Femur (tissue), 1 donor: ENCODE data around the gene BTN1A1.
"Not testable (repeated sequence)": the region's sequence is repeated elsewhere in the genome, so short reads cannot be mapped to it uniquely, and the experiment has no call there.

Source experiments
- DNase-seq: peaks from one replicate; pipeline ENCODE4 v3.0.0-alpha.2; 2017

Gene BTN1A1

DNA sequence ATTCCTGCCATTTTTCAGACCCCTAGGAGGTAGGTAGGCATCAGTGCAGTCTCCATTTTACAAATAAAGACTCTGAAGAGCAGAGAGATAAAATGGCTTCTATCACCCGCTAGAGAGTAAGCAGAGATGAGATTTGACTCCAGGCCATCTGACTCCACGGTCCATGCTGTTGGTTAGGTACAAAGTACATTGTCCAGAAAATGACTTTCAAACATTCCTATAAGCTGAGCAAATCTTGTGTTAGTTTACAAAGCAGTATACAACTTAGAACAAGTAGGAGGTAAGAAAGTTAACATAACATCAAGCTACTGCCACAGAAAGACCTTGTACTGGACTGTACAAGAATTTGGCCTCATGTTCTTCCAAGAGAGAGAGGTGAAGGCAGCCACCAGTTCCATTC lies 14.9 kb downstream of the BTN1A1 start:
- DNase-seq, result no peak

DNA sequence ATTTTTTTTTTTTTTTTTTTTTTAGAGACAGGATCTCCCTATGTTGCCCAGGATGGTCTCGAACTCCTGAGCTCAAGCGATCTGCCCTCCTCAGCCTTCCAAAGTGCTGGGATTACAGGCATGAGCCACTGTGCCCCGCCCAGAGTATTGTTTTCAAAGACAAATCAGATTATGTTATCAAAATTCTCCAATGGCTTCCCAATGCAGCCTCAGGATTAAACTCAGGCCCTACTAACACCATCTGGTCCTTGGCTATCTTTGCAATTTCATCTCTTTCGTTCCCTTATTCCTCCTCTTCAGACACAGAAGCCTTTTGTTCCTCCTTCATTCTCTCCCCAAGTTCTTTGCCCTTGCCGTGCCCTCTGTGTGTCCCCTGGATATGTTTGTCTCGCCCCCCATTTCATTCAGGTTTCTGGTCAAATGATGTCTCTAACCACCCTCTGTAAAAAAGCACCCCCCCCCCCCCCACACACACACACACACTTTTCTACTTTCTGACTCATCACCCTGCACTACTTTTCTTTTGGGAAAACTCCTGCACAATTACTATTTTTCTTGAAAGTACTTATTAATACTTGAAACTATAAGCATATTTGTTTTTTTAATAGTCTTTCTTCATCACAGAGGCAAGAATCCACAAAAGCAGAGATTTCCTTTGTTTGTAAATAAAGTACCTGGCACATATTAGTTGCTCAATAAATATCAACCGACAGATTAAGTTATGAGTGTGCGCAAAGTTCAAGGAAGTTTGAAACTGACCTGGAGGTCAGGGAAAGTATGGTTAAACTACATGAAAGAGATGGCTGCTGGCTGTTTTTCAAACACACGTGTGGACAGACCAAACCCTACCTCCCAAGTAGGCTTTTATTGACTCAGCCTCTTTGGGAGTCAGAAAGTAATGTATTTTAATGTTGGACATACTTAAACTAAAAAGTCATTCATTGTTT lies 16.7 kb downstream of the BTN1A1 start:
- DNase-seq, result no peak

DNA sequence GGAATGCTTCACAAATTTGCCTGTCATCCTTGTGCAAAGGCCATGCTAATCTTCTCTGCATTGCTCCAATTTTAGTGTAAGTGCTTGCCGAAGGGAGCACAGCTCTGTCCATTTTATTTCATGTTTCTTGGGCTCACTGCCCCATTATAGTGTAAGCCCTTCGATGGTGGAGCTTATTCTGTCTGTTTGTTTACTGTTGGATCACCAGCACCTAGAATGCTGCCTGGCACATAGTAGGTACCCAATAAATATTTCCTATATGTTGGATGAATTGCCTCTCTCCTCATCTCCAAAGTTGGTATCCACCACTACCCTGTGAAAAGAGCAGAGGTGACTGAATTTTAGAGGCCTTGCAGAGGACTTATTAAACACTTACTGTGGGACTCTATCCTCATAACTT lies 19.3 kb downstream of the BTN1A1 start:
- no peak for DNase-seq

DNA sequence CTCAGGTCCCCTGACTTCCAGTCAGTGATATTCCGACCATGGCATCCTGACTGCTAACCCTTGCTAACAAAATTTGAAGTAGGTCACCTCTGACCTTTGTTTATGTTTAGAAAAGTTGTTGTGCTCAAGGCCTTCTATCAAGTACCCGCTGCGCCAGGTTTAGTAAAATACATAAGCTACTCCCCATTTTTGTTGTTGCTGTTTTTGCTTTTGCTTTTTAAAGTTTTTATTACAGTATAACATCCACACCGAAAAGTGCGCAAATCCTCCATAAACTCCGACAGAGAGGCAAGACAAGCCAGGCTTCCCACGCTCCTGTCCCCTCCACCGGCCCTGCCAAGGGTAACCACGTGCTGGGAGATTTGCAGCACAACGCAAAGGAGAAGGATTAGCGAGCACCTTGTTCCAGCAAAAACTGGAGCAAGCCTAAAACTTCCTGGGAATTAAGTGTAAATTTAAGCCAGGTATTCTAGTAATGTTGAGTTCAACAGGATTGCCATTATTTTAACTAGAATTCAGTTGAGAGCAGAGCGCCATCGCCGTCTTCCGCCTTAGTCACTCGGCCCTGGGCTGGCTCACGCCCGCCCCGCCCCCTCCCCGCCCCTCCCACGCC lies 20.2 kb downstream of the BTN1A1 start:
- DNase-seq, result no peak

DNA sequence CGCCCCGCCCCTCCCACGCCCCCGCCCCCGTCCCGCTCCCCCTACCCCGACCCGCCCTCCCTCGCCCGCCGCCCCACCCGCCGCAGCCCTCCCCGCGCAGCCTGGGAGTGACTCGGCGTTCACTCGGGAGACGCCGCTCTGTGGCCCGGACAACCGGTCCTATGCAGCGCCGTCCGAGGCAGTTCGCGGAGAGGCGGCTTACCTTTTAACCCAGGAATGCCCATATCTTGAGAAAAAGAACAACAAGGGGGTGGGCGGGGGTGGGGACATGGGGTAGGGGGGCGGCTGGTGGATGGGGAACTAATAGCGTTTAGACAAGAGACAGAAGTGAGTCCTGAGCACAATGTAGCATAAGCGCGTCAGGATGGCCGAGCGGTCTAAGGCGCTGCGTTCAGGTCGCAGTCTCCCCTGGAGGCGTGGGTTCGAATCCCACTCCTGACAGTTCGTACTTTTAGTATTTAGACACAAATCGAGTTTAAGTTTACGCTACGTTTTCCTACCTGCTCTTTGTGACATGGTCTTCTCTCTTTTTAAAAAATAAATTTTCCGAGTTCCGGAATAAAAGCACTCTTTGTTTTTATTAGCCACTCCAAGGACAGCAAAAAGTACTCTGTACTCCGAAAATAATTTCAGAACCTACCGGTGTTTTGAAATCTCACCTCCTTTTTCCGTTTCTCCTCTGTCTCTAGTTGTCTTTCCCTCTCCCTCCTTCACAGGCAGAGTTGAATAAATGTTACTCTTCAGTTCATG lies 20.9 kb downstream of the BTN1A1 start:
- peak; percentile 93 for DNase-seq

DNA sequence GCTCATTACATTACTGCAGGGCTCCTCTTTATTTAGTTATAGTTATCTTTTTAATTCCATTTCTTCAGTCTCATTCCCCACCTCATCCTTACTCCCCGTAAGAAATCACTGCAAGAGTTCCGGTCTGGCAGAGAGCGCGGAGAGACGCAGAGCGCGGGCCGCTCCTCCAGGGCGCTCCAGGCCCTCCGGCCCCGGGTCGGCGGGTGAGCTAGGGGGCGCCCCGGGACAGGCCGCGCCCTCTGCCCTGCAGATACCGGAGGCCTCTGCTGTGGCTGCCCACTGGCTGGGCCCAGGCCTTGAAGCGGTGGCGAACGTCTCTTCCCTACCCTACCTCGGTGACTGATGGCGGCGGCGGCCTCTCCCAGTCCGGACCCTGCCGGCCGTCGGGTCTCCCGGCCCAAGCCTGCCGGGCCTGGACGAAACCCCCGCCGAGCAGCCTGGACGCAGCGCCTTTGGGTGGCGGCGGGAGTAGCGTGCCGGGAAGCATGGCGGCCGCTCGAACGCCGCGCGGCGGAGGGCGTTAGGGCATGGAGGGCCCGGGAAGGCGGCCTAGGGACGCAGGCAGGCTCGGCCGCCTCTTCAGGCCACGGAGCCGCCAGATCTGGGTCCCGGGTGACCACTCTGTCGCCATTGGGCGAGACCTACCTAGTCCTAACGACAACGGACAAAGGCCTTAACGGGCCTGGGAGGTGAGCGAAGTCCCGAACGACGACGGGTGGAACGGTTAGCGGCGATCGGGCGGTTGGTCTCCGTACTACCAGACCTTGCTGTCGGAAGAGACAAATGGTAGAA lies 21.7 kb downstream of the BTN1A1 start:
- peak; percentile 90 for DNase-seq

DNA sequence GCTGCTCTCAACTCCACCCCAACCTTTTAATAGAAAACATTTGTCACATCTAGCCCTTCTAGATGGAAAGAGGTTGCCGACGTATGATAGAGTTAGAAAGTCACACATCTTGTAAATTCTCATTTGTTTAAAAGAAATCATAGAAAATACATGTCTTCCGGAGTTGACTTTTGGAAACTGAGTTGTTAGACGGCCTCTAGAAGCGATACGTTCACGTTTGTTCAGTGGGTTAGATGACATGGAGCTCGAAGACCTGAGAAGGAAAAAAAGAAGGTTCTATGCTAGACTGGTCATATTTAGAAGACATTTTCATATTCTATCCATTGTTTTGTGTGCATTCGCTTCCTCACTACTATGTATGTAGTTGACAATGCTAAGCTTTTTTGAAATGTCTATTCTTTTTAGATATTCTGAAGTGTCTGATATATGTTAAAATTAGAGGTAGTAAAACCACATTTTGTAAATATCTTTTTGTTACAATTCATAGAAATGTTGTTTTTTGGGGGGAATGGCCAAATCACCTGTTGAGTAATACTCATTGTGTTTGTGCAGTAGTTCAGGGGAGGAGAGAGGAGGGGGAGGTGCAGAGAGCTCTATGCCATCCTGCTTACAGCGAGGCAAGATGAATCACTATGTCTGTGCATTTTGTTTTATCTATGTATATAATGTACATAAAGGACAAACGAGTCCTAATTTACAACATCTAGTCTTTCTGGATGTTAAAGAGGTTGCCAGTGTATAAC lies 22.6 kb downstream of the BTN1A1 start:
- not testable (repeated sequence) for DNase-seq

DNA sequence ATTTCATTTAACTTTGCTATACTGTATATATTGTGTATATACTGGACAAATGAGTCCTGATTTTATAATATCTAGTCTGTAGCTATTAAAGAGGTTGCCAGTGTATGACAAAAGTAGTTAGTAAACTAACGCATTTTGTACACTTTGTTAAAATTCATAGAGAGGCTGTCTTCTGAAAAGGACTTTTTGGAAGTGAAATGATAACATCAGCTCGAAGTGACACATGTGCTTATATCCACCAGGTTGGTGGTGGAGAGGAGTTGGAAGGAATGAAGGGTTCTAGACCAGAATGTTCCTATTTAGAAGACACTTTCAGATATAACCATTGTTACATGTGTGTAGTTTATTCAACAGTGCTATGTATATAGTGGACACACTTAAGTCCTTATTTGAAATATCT lies 24.2 kb downstream of the BTN1A1 start:
- not testable (repeated sequence) for DNase-seq

DNA sequence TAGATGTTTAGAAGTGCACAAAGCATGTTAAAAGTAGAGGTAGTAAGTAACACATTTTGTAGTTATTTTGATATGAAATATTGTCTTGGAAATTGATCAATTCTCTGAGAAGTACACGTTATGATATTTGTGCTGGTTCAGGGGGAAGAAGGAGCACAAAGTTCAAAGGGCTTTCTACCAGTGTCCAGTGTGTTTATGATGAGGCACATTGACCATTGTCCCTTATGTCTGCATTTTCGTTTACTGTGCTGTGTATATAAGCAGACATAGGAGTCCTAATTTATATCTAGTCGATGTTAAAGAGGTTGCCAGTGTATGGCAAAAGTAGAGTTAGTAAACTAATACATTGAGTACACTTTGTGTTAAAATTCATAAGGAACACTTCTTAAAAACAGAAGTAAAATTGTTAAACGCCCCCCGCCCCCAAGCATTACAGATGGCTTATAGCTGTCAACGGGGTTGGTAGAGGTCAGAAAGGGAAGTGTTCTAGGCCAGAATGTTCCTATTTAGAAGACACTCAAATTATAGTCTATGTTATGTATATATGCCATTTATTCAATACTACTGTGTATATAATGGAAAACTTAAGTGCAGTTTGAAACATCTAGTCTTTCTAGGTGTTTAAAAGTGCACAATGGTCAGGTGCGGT lies 24.7 kb downstream of the BTN1A1 start:
- no peak for DNase-seq

DNA sequence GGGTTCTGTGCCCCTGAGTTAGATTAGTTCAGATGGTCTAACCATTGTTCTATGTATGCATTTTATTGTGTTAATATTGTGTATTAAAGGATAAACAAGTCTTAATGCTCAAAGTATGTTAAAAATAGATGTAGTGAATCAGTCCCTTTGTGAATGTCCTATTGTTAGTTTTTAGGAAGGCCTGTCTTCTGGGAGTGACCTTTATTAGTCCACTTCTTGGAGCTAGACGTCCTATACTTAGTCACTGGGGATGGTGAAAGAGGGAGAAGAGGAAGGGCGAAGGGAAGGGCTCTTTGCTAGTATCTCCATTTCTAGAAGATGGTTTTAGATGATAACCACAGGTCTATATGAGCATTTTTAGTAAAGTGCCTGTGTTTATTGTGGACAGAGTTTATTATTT lies 25.7 kb downstream of the BTN1A1 start:
- no peak for DNase-seq

DNA sequence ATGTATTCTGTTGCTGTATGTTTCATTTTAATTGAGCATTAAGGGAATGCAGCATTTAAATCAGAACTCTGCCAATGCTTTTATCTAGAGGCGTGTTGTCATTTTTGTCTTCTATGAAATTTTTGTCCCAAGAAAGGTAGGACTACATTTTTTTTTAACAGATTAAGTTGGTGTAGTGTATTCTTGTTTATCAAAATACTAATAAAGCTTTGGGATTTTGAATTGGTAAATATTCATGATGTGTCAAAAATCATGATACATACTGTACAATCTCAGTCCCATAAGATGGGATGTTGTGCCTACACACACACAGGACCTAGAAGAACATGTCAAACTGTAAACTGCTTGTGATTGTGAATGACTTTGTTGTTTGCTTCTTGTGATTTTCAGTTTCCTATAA lies 26.8 kb downstream of the BTN1A1 start:
- no peak for DNase-seq

DNA sequence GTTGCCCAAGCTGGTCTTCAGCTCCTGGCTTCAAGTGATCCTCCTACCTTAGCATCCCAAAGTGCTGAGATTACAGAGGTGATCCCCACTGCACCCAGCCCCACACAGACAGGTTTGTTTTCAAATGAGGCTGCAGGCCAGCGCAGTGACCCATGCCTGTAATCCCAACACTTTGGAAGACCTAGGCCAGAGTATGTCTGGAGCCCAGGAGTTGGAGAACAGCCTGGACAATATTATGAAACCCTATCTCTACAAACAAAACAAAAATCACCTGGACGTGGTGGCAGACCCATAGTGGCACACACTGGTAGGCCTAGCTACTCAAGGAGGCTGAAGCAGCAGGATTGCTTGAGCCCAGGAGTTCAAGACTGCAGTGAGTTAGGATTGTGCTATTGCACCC lies 30.1 kb downstream of the BTN1A1 start:
- DNase-seq, result no peak

DNA sequence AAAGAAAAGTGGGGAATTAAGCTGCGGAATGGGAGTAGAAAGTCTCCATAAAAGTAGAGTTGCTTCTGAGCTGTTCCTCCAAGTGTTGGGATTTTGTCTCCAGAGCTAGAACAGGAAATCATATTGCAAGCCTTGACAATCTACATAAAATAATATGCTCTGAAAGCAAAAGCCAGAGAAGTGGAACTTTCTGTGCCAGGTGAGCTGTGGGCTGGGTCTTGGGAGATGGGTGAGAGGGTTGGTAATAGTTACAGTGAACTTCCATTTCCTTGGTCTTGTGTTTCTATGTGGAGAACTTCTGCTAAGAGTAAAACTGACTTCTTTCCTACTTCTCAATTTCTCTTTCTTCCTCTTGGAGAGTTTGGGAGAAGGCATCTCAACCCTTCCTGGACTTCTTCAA lies 31.8 kb downstream of the BTN1A1 start:
- no peak for DNase-seq

DNA sequence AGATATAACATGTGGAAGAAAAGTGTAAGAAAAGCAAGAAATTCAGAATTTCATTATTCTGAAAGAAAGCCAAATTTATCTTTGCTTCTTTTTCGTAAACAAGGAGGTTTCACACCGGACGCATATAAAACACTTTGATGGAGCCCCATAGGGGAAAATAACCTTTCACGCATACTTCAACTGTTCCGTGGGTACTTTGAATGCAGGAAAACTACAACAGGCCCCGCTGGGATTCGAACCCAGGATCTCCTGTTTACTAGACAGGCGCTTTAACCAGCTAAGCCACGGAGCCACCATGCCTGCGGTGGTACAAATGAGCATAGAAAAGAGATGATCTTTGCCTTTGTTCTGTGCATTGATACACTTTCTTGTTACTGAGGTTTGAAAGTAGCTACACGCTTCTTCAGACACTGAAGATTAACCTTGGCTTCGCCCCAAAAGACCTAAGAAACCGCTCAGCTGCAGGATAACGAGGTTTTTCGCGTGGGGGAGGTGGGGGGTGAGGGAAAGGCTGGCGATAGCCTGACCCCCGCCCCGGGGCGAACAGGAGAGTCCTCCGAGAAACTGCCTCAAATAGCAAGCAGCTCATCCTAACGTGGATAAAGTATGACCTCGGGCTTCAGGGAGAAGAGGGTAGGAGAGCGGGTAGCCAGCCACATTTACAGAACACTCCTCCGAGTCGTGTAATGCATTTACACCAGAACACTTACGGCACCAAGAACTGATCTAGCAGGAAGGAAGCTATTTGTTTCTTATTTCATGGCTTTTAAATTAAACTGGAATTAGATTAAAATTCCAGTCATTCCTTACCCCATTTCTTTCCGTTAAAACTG lies 32.8 kb downstream of the BTN1A1 start:
- peak; percentile 95 for DNase-seq

DNA sequence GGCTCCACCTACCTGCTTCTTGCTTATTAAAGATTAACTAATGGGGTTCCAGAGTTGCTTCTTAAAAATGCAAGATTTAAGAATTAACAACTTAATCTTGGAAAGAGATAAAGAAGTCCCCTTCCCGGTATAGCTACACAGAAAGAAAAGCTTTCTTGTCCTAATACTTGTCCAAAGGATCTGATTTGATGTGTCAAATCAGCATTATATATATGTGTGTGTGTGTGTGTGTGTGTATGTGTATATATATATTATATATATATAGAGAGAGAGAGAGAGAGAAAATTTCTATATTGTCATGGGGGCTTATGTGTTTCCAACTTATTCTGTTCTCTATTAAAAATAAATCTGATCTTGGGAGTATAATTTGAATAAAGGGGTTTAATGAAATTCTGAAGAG lies 33.4 kb downstream of the BTN1A1 start:
- no peak for DNase-seq

DNA sequence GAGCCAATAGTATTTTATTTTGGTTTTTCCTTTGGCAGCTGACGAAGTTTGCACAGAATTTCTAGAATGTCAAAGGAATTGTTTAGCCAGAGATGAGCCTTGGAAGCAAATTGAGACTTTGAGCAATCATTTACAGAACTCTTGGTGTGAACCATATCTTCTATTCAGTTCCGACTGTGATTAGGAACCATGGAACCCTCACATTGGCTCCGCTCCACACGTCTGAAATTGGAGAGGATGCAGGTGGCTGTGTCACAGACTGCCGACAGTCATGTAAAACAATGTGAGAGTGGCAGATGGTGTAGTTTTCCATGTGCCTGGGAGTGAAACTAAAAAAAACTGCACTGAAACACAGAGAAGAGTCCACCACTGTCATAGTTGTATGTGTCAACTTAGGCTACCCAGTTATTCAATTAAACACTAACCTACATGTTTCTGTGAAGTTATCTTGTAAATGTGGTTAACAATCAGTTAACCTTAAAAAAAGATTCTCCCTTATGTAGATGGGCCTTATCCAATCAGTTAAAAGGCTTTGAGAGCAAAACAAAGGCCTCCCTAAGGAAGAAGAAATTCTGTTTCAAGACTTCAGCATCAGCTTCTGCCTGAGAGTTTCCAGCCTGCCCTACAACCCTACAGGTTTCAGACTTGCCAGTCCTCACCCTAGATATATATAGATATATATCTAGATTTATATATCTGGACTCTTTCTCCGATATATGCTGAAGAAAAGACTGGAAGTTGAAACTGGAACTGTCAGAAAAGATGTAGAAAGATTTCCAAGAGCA lies 34.8 kb downstream of the BTN1A1 start:
- no peak for DNase-seq

DNA sequence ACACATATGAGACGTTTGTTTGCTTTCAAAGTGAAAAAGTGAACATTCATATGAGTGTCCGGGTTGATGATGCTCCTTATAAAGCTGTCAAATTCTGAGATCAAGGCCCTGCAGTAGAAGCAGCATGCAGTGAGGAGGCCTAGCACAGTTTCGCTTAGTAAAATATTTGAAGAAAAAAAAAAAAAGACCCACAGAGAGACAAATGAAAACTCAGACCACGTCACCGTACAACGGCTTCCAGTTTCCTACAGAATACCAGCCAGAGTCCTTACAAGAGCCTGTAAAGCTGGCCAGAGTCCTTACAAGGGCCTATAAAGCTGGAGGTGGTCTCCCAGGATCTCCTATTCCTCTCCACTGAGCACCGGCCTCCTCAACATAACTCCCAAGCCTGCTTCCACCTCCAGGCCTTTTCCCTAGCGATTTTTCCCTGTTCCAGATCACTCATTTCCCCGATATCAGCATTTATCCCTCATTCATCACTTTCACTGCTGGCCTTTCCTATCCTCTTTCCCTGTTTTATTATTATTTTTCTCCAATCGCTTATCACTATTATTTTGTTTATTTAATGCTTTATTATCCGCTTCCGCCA lies 36.6 kb downstream of the BTN1A1 start:
- DNase-seq, result peak; percentile 86

DNA sequence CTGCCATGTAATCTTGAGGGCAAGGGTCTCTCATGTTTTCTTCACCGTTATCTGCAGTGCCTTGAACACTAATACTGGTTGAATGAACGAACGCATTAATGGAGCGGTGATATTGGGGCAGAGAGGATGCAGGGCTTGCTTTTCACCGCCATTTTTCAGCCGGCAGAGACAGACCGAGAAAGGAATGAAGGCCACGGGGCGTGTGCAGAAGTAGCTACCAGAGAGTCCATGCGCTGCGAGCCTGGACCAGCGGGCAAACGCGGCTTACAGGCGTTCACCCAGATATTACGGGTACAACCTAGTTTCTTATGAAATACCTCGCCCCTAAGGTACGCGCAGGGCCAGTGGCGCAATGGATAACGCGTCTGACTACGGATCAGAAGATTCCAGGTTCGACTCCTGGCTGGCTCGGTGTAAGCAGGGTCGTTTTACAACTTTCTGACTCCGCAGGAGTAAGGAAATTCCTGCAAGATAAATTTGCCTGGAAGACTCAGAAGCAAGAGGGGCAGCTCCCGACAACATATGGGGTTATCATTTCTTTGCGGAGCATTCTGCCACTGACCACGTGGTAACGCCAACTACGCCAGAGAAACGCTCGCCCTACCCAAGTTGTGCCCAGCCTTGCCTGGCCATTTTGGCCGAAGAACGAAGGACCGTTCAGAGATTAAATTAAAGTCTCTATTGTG lies 37.2 kb downstream of the BTN1A1 start:
- peak; percentile 95 for DNase-seq
